ENCODE results near the gene KCNJ6. TPM values are rescaled to one million over a fixed set of nuclear protein-coding genes. Genes with fewer than 3 reads are reported as not detected.

The KCNJ6 gene
- total RNA-seq, 4 donors from 2014 or later, result 0.08 to 0.40 TPM; not detected in 2

- TF ChIP-seq CTCF (IDR thresholded peaks at IDR 0.05) (no peak), EP300 (IDR thresholded peaks at IDR 0.05) (no peak), POLR2A (IDR thresholded peaks at IDR 0.05) (no peak), POLR2AphosphoS5 (IDR thresholded peaks at IDR 0.05) (no peak)
- ATAC-seq, result no peak
- no peak overlapping the region for H3K27ac ChIP-seq
- H3K27me3 ChIP-seq, result peaks cover 9% of the 10 kb centered on the region
- no peak overlapping the region for H3K4me3 ChIP-seq
- H3K4me1 ChIP-seq, result no peaks in the 10 kb centered on the region
- 80 to 93% methylated on average over 2 to 5 of the region's 9 CpGs for WGBS, 2 donors (ENCODE audit: low coverage in 1 of 2)
- no peaks in the 10 kb centered on the region for H3K36me3 ChIP-seq
- no peaks in the 10 kb centered on the region for H3K9me3 ChIP-seq
Observed at GRCh38 chr21:37749132-37749531, 167.1 kb downstream of the KCNJ6 start.

GRCh38 chr21:37748351-37748750 lies 167.9 kb downstream of the KCNJ6 start:
- Histone ChIP-seq H3K9me3 (no peaks in the 10 kb centered on the region), H3K36me3 (no peaks in the 10 kb centered on the region), H3K27me3 (peaks cover 9% of the 10 kb centered on the region), H3K4me3 (no peak overlapping the region), H3K4me1 (no peaks in the 10 kb centered on the region), H3K27ac (no peak overlapping the region)
- TF ChIP-seq CTCF (IDR thresholded peaks at IDR 0.05), result no peak
- TF ChIP-seq EP300 (IDR thresholded peaks at IDR 0.05), result no peak
- TF ChIP-seq POLR2AphosphoS5 (IDR thresholded peaks at IDR 0.05), result no peak
- no peak for TF ChIP-seq POLR2A (IDR thresholded peaks at IDR 0.05)
- 77 to 83% methylated on average over 2 to 3 of the region's 3 CpGs for WGBS, 2 donors (ENCODE audit: low coverage in 1 of 2)
- ATAC-seq, result no peak

- H3K27ac ChIP-seq, result no peak overlapping the region
- no peaks in the 10 kb centered on the region for H3K36me3 ChIP-seq
- peaks cover 9% of the 10 kb centered on the region for H3K27me3 ChIP-seq
- no peak overlapping the region for H3K4me3 ChIP-seq
- 67 to 82% methylated on average over 1 to 2 of the region's 2 CpGs for WGBS, 2 donors (ENCODE audit: low coverage in 1 of 2)
- H3K9me3 ChIP-seq, result no peaks in the 10 kb centered on the region
- no peak for ATAC-seq
- no peaks in the 10 kb centered on the region for H3K4me1 ChIP-seq
- no peak for TF ChIP-seq POLR2A (IDR thresholded peaks at IDR 0.05)
- TF ChIP-seq CTCF (IDR thresholded peaks at IDR 0.05), result no peak
- no peak for TF ChIP-seq EP300 (IDR thresholded peaks at IDR 0.05)
- no peak for TF ChIP-seq POLR2AphosphoS5 (IDR thresholded peaks at IDR 0.05)
Observed at GRCh38 chr21:37746849-37747248, 169.4 kb downstream of the KCNJ6 start.

DNA sequence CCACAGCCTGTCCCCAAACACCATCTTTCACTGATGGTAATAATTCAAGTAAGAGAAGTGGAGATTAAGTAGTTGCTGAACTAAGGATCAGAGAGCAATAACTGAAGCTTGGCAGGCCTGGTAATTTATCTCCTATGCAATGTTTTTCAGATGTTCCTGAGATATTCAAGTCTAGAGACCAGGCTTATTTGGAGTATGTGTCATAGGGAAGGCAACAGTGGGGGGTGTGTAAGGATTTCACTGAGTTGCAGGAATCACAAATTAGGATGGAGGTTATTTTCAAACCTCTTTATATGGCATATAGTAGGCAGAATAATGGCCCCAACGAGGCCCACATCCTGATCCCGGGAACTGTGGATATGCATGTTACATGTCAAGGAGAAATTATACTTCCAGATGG lies 171.7 kb downstream of the KCNJ6 start:
- Histone ChIP-seq H3K4me1 (no peaks in the 10 kb centered on the region), H3K27ac (no peak overlapping the region), H3K4me3 (no peak overlapping the region), H3K9me3 (no peaks in the 10 kb centered on the region), H3K27me3 (peaks cover 12% of the 10 kb centered on the region), H3K36me3 (no peaks in the 10 kb centered on the region)
- ATAC-seq, result no peak
- TF ChIP-seq CTCF (IDR thresholded peaks at IDR 0.05) (no peak), POLR2AphosphoS5 (IDR thresholded peaks at IDR 0.05) (no peak), EP300 (IDR thresholded peaks at IDR 0.05) (no peak), POLR2A (IDR thresholded peaks at IDR 0.05) (no peak)
- 85 to 92% methylated on average over 2 of the region's 2 CpGs for WGBS, 2 donors (ENCODE audit: low coverage in 1 of 2)

GRCh38 chr21:37742532-37742931 lies 173.7 kb downstream of the KCNJ6 start:
- no peak for TF ChIP-seq POLR2AphosphoS5 (IDR thresholded peaks at IDR 0.05)
- TF ChIP-seq CTCF (IDR thresholded peaks at IDR 0.05), result no peak
- no peak for TF ChIP-seq EP300 (IDR thresholded peaks at IDR 0.05)
- no peak for TF ChIP-seq POLR2A (IDR thresholded peaks at IDR 0.05)
- ATAC-seq, result no peak
- Histone ChIP-seq H3K27me3 (peaks cover 5% of the 10 kb centered on the region), H3K27ac (no peak overlapping the region), H3K4me3 (no peak overlapping the region), H3K9me3 (no peaks in the 10 kb centered on the region), H3K4me1 (no peaks in the 10 kb centered on the region), H3K36me3 (no peaks in the 10 kb centered on the region)
- 76 to 89% methylated on average over 1 of the region's 1 CpG for WGBS, 2 donors (ENCODE audit: low coverage in 1 of 2)
